IMR-90 (cell line): ENCODE measurements around the gene CDK10. TPM values are rescaled to one million over a fixed set of nuclear protein-coding genes. Genes with fewer than 3 reads are reported as not detected.

Source experiments
- ATAC-seq: fragments of 200-7000 bp; cut with Tn5 transposase; 2 replicates; pipeline ENCODE4 v1.9.1; 2020; ENCODE audit warnings: low read depth, mild to moderate bottlenecking, moderate library complexity
- BruUV-seq: library from RNA; stranded (reverse); fragments of 400-500 nt; replicated peaks from 2 replicates; lab custom pipeline; 2021; lab: Mats Ljungman, UMichigan
- CTCF ChIA-PET: fragments of 300-600 bp; formaldehyde crosslinking; extraction: SDS; loops from one replicate; lab custom pipeline; 2021; ENCODE audit warnings: antibody characterized with exemption; lab: Yijun Ruan, JAX
- POLR2A ChIA-PET: fragments of 300-600 bp; sonication (Branson Sonifier 250); formaldehyde crosslinking; loops from one replicate; lab custom pipeline; 2022; ENCODE audit warnings: antibody characterized with exemption; ENCODE audit not compliant: unreplicated experiment; lab: Charles Lee
- DNase-seq: peaks from one replicate; pipeline ENCODE4 v3.0.0; 2013
- H2AFZ ChIP-seq: replicated peaks from 2 replicates; pipeline ENCODE3; 2013; ENCODE audit warnings: low read length, mild to moderate bottlenecking; ENCODE audit not compliant: poor library complexity
- H2AK5ac ChIP-seq: 2 replicates; pipeline ENCODE4 v1.6.1; 2013; ENCODE audit warnings: low read depth, low read length, inconsistent platforms
- H2AK9ac ChIP-seq: replicated peaks from 2 replicates; pipeline ENCODE3; 2013; ENCODE audit warnings: mild to moderate bottlenecking, low read depth, low read length, moderate library complexity; ENCODE audit not compliant: poor library complexity
- H2BK120ac ChIP-seq: 2 replicates; pipeline ENCODE4 v1.6.1; 2013; ENCODE audit warnings: low read depth, low read length, inconsistent platforms
- H2BK15ac ChIP-seq: 3 replicates; pipeline ENCODE4 v1.6.1; 2013; ENCODE audit warnings: low read depth, low read length, inconsistent platforms
- H2BK20ac ChIP-seq: 2 replicates; pipeline ENCODE4 v1.6.1; 2013; ENCODE audit warnings: low read depth, mild to moderate bottlenecking, inconsistent platforms, low read length, moderate library complexity
- H2BK5ac ChIP-seq: 2 replicates; pipeline ENCODE4 v1.6.1; 2013; ENCODE audit warnings: mild to moderate bottlenecking, low read depth, low read length, inconsistent platforms; ENCODE audit not compliant: poor library complexity, severe bottlenecking
- H3K14ac ChIP-seq: replicated peaks from 2 replicates; pipeline ENCODE4 v1.6.1; 2013; ENCODE audit warnings: low read depth, low read length, inconsistent platforms
- H3K18ac ChIP-seq: 2 replicates; pipeline ENCODE4 v1.6.1; 2013; ENCODE audit warnings: low read depth, low read length, control low read depth
- H3K23ac ChIP-seq: 2 replicates; pipeline ENCODE4 v1.6.1; 2013; ENCODE audit warnings: low read depth, low read length, inconsistent platforms
- H3K27ac ChIP-seq: 2 replicates; pipeline ENCODE4 v1.5.1; 2013; ENCODE audit warnings: mild to moderate bottlenecking, control low read depth, low read length; ENCODE audit not compliant: insufficient read depth
- H3K27me3 ChIP-seq: 2 replicates; pipeline ENCODE4 v1.6.1; 2013; ENCODE audit warnings: low read length; ENCODE audit not compliant: control insufficient read depth, insufficient read depth
- H3K36me3 ChIP-seq: 2 replicates; pipeline ENCODE4 v1.6.1; 2013; ENCODE audit warnings: low read length, mixed read lengths; ENCODE audit not compliant: control insufficient read depth, insufficient read depth
- H3K4ac ChIP-seq: 2 replicates; pipeline ENCODE4 v1.6.1; 2013; ENCODE audit warnings: low read depth, low read length, inconsistent platforms
- H3K4me1 ChIP-seq: 2 replicates; pipeline ENCODE4 v1.6.1; 2013; ENCODE audit warnings: low read length, mixed read lengths; ENCODE audit not compliant: control insufficient read depth, insufficient read depth
- H3K4me2 ChIP-seq: 2 replicates; pipeline ENCODE4 v1.6.1; 2013; ENCODE audit warnings: low read depth, mild to moderate bottlenecking, control low read depth, low read length, moderate library complexity
- H3K4me3 ChIP-seq: 2 replicates; pipeline ENCODE4 v1.5.1; 2013; ENCODE audit warnings: low read depth, mild to moderate bottlenecking, control low read depth, low read length, moderate library complexity; ENCODE audit not compliant: insufficient read depth
- H3K56ac ChIP-seq: 2 replicates; pipeline ENCODE4 v1.6.1; 2013; ENCODE audit warnings: low read length, inconsistent platforms; ENCODE audit not compliant: insufficient read depth; ENCODE audit errors: extremely low read depth
- H3K79me1 ChIP-seq, 2 experiments: 2 replicates each; pipeline ENCODE4 v1.6.1; 2013; ENCODE audit warnings: low read length in 2 of 2, inconsistent platforms in 1 of 2, low read depth in 1 of 2
- H3K9ac ChIP-seq: 2 replicates; pipeline ENCODE4 v1.6.1; 2013; ENCODE audit warnings: low read depth, low read length, control low read depth
- H3K9me1 ChIP-seq: 2 replicates; pipeline ENCODE4 v1.6.1; 2013; ENCODE audit warnings: low read length, inconsistent platforms; ENCODE audit not compliant: insufficient read depth
- H3K9me3 ChIP-seq: 2 replicates; pipeline ENCODE4 v1.6.1; 2013; ENCODE audit warnings: low read length; ENCODE audit not compliant: control insufficient read depth, insufficient read depth
- H4K20me1 ChIP-seq: 2 replicates; pipeline ENCODE4 v1.6.1; 2013; ENCODE audit warnings: low read length, inconsistent platforms; ENCODE audit not compliant: insufficient read depth
- H4K5ac ChIP-seq: 2 replicates; pipeline ENCODE4 v1.6.1; 2013; ENCODE audit warnings: mild to moderate bottlenecking, low read depth, low read length, control low read depth
- H4K8ac ChIP-seq, 2 experiments: 2 replicates each; pipeline ENCODE4 v1.6.1; 2013; ENCODE audit warnings: low read depth in 2 of 2, low read length in 2 of 2, control low read depth in 1 of 2, inconsistent platforms in 1 of 2
- H4K91ac ChIP-seq: 2 replicates; pipeline ENCODE4 v1.6.1; 2013; ENCODE audit warnings: low read depth, low read length, inconsistent platforms; ENCODE audit not compliant: insufficient read depth
- CHD1 ChIP-seq: IDR thresholded peaks from 2 replicates; pipeline ENCODE4 v1.6.1; 2012; ENCODE audit warnings: low read depth, low read length, improper control_type of control experiment
- MAFK ChIP-seq: IDR thresholded peaks from 2 replicates; pipeline ENCODE4 v1.6.1; 2012; ENCODE audit warnings: low read depth, low read length, improper control_type of control experiment
- MXI1 ChIP-seq: IDR thresholded peaks from 2 replicates; pipeline ENCODE4 v1.6.1; 2012; ENCODE audit warnings: low read depth, mild to moderate bottlenecking, low read length, moderate library complexity, borderline replicate concordance
- NFE2L2 ChIP-seq: fragments of 150-350 bp; IDR thresholded peaks from 2 replicates; pipeline ENCODE4 v1.6.1; 2016; ENCODE audit warnings: low read depth, mild to moderate bottlenecking, low read length
- RAD21 ChIP-seq: IDR thresholded peaks from 2 replicates; pipeline ENCODE4 v1.6.1; 2012; ENCODE audit warnings: low read length, improper control_type of control experiment
- WGBS, 2 experiments: methylation state at CpG; one replicate each; pipeline versions ENCODE4 v1.1.5 to v1.1.7; 2013; ENCODE audit warnings: missing lambda C conversion rate in 2 of 2; ENCODE audit not compliant: insufficient read length in 1 of 2; ENCODE audit errors: extremely low coverage in 2 of 2; 5-methylcytosine and 5-hydroxymethylcytosine counted together
- dilution Hi-C: fragments of 300-500 bp; cut with HindIII; formaldehyde crosslinking; loops from one replicate; pipeline ENCODE4 v1.14.3; 2018; ENCODE audit warnings: low sequenced_read_pairs; ENCODE audit not compliant: unreplicated experiment
- in situ Hi-C: fragments of 300-500 bp; cut with MboI; formaldehyde crosslinking; loops from 3 replicates; pipeline ENCODE4 v1.14.3; 2019; ENCODE audit warnings: low sequenced_read_pairs, inconsistent platforms, mixed read lengths
- intact Hi-C: fragments of 100-400 bp; cut with micrococcal nuclease; formaldehyde crosslinking; loops from 2 replicates; pipeline ENCODE4 v1.10.0; 2022
- polyA plus RNA-seq, 3 experiments: library from polyadenylated mRNA; depleted of rRNA; stranded (reverse); fragments of >200 nt; gene quantifications; 2 replicates each; pipeline ENCODE4 v1.2.3, GENCODE V29; 2012; ENCODE audit warnings: low replicate concordance in 1 of 3
- total RNA-seq: library from RNA; depleted of rRNA; stranded (reverse); fragments of >200 nt; gene quantifications from 2 replicates; pipeline ENCODE4 v1.2.3, GENCODE V29; 2012

The CDK10 gene
- total and polyA plus RNA-seq, 2 of the 4 experiments (the other 2 are of a cell fraction), result 19.5 to 61.8 TPM

- no peak for DNase-seq
- H2BK20ac ChIP-seq, result no peak overlapping the region
- dilution Hi-C loops, result no loop called here
- no peak overlapping the region for H2AFZ ChIP-seq
- peaks cover 0 to 6% of the 10 kb centered on the region in 2 experiments; a peak in 1 of 4 replicates for H3K79me1 ChIP-seq
- peaks cover 3% of the 10 kb centered on the region; the same call in 1 of the 2 replicates for H4K20me1 ChIP-seq
- H3K4me3 ChIP-seq, result no peak overlapping the region
- no peak overlapping the region for H3K14ac ChIP-seq
- no peak overlapping the region for H3K56ac ChIP-seq
- H4K91ac ChIP-seq, result no peak overlapping the region
- H2AK9ac ChIP-seq, result no peak overlapping the region
- peaks cover 25% of the 10 kb centered on the region for H3K36me3 ChIP-seq
- no peak overlapping the region for H3K4me2 ChIP-seq
- no peak overlapping the region for H3K23ac ChIP-seq
- H3K4me1 ChIP-seq, result peaks cover 2% of the 10 kb centered on the region; the same call in 1 of the 2 replicates
- TF ChIP-seq MAFK (no peak), RAD21 (no peak), NFE2L2 (no peak), CHD1 (no peak), MXI1 (no peak)
- H3K4ac ChIP-seq, result no peak overlapping the region
- no peak overlapping the region; a peak in 1 of 4 replicates for H4K8ac ChIP-seq
- no peaks in the 10 kb centered on the region; the same call in 1 of the 2 replicates for H3K27me3 ChIP-seq
- no peak overlapping the region for H2BK120ac ChIP-seq
- no peaks in the 10 kb centered on the region for H3K9me3 ChIP-seq
- no peak overlapping the region for H4K5ac ChIP-seq
- CTCF ChIA-PET, result no interaction called here
- H3K18ac ChIP-seq, result no peak overlapping the region
- no peaks in the 10 kb centered on the region for H3K9me1 ChIP-seq
- WGBS, 2 experiments, result 72% methylated on average over 6 of the region's 14 CpGs; no CpG with 5 or more reads in 1 of the 2 experiments
- ATAC-seq, result no peak; the same call in 1 of the 2 replicates
- no peak overlapping the region for H2BK15ac ChIP-seq
- no peak overlapping the region for H2AK5ac ChIP-seq
- H2BK5ac ChIP-seq, result no peak overlapping the region
- no peak overlapping the region for H3K27ac ChIP-seq
- no TSS peak for BruUV-seq
- in situ Hi-C loops, result loop anchor here (5.0 kb wide), 1 partner anchor 69 kb away; no protein-coding TSS in a partner anchor
- intact Hi-C loops, result loop anchor here (1.0 to 2.0 kb wide), 2 partner anchors 67 to 81 kb away; partner anchors contain the start of gene RPL13
- POLR2A ChIA-PET, result no interaction called here
- H3K9ac ChIP-seq, result no peak overlapping the region
These were observed 44.9 kb upstream of the CDK10 start for GRCh38 chr16:89641458-89642119.
